ENCODE results near the gene UXS1. TPM values are rescaled to one million over a fixed set of nuclear protein-coding genes. Genes with fewer than 3 reads are reported as not detected.

UXS1 gene
- total RNA-seq, 1 experiment from 2014 or later: 49.1 TPM

DNA sequence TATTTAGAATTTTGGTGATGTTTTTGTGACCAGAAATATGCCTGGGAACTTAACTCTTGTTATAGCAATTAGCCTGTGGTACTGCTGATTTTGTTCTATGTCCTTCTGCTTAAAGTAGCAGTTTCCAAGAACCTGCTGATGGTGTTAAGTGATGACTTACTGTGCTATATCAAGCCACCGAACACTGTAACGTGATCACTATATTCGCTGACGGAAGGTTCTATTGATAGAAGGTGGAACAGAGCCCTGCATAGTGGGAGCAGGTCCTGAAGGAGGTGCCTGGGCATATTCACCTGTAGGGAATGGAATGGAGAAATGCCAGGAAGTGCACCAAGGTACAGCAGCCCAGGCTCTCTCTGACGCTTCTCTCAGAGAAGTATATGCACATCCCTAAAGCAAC lies 76.8 kb downstream of the UXS1 start:
- Histone ChIP-seq H3K79me2 (ENCODE audit: low read length) (no peaks in the 10 kb centered on the region), H3K36me3 (ENCODE audit: low read depth, low read length) (peaks cover 10% of the 10 kb centered on the region), H3K27me3 (ENCODE audit: low read length) (no peaks in the 10 kb centered on the region), H3K27ac (ENCODE audit: low read length) (no peak overlapping the region), H3K4me2 (ENCODE audit: low read length) (no peak overlapping the region), H3K9ac (ENCODE audit: low read length) (no peak overlapping the region), H3K4me1 (ENCODE audit: insufficient read depth, low read length) (peaks cover 21% of the 10 kb centered on the region), H3F3A (ENCODE audit: low read length, unreplicated experiment) (no peaks in the 10 kb centered on the region), H3K4me3 (ENCODE audit: low read length) (no peak overlapping the region), H3K9me3 (ENCODE audit: low read length) (no peaks in the 10 kb centered on the region), H4K20me1 (ENCODE audit: low read length) (no peaks in the 10 kb centered on the region), H3K9me2 (replicated peaks; ENCODE audit: low read length) (no peaks in the 10 kb centered on the region), H2AFZ (ENCODE audit: low read length) (no peak overlapping the region)
- ChIA-PET CTCF (no interaction called here), POLR2A (ENCODE audit: unreplicated experiment) (no interaction called here)
- DNase-seq (no peak), ATAC-seq (no peak)
- no TSS peak for BruUV-seq (replicated peaks)
- intact Hi-C loops (cut with micrococcal nuclease): no loop called here
- no peak for TF ChIP-seq EZH2 (IDR thresholded peaks at IDR 0.05; ENCODE audit: low read length, unreplicated experiment)
- TF ChIP-seq, protein P1, sequence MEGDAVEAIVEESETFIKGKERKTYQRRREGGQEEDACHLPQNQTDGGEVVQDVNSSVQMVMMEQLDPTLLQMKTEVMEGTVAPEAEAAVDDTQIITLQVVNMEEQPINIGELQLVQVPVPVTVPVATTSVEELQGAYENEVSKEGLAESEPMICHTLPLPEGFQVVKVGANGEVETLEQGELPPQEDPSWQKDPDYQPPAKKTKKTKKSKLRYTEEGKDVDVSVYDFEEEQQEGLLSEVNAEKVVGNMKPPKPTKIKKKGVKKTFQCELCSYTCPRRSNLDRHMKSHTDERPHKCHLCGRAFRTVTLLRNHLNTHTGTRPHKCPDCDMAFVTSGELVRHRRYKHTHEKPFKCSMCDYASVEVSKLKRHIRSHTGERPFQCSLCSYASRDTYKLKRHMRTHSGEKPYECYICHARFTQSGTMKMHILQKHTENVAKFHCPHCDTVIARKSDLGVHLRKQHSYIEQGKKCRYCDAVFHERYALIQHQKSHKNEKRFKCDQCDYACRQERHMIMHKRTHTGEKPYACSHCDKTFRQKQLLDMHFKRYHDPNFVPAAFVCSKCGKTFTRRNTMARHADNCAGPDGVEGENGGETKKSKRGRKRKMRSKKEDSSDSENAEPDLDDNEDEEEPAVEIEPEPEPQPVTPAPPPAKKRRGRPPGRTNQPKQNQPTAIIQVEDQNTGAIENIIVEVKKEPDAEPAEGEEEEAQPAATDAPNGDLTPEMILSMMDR (conservative IDR thresholded peaks at IDR 0.05; ENCODE audit: low read depth, low read length): no peak
- TF ChIP-seq EZH2phosphoT487 (IDR thresholded peaks at IDR 0.05; ENCODE audit: borderline replicate concordance, low read length): no peak

DNA sequence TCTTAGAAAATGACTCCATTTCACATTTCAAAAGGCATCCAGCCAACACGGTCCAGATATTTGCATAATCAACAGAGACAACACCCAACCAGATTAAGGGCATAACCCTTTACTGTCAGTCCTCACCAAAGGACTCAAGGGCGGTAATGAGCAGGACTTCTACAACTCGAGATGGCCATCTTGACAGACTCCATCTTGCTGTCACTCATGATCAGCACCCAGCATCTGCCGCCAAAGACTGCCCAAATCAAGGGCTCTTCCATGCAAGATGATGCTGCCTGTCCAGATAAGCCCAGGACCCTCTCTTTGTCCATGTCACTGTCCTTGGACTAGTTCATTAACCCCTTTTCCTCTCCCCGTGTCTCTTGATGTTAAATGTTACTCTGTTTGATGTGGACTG lies 77.9 kb downstream of the UXS1 start:
- CTCF ChIA-PET: no interaction called here
- peaks cover 21% of the 10 kb centered on the region for H3K4me1 ChIP-seq (ENCODE audit: insufficient read depth, low read length)
- no peaks in the 10 kb centered on the region for H3F3A ChIP-seq (ENCODE audit: low read length, unreplicated experiment)
- H3K4me2 ChIP-seq (ENCODE audit: low read length): no peak overlapping the region
- POLR2A ChIA-PET (ENCODE audit: unreplicated experiment): no interaction called here
- DNase-seq (no peak), ATAC-seq (no peak)
- H3K27ac ChIP-seq (ENCODE audit: low read length): no peak overlapping the region
- H3K27me3 ChIP-seq (ENCODE audit: low read length): no peaks in the 10 kb centered on the region
- no peak overlapping the region for H2AFZ ChIP-seq (ENCODE audit: low read length)
- intact Hi-C loops (cut with micrococcal nuclease): no loop called here
- no peaks in the 10 kb centered on the region for H3K9me3 ChIP-seq (ENCODE audit: low read length)
- no peak overlapping the region for H3K9ac ChIP-seq (ENCODE audit: low read length)
- BruUV-seq (replicated peaks): no TSS peak
- peaks cover 2% of the 10 kb centered on the region for H3K36me3 ChIP-seq (ENCODE audit: low read depth, low read length)
- H3K9me2 ChIP-seq (replicated peaks; ENCODE audit: low read length): no peaks in the 10 kb centered on the region
- H3K79me2 ChIP-seq (ENCODE audit: low read length): no peaks in the 10 kb centered on the region
- H3K4me3 ChIP-seq (ENCODE audit: low read length): no peak overlapping the region
- no peaks in the 10 kb centered on the region for H4K20me1 ChIP-seq (ENCODE audit: low read length)
- TF ChIP-seq, protein P1 (conservative IDR thresholded peaks at IDR 0.05; ENCODE audit: low read depth, low read length): no peak
- TF ChIP-seq EZH2phosphoT487 (IDR thresholded peaks at IDR 0.05; ENCODE audit: borderline replicate concordance, low read length): no peak
- TF ChIP-seq EZH2 (IDR thresholded peaks at IDR 0.05; ENCODE audit: low read length, unreplicated experiment): no peak

DNA sequence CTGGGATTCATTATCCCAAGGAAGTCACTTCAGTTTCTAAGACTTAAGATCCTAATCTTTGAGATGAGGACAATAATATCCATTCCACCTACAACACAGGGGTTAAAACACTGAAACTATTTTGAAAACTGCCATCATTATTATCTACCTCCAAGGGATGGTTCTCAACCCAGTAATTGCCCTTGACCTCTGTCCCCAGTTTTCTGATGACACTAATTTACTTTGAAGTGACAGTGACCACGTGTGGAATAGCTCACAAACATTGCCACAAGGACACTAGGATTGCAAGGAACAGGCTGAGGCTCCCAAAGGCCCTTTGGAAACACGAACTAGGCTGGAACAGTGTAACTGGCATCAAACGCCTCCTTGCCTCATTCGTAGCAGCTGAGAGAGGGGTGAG lies 78.4 kb downstream of the UXS1 start:
- TF ChIP-seq EZH2 (IDR thresholded peaks at IDR 0.05; ENCODE audit: low read length, unreplicated experiment) (no peak), EZH2phosphoT487 (IDR thresholded peaks at IDR 0.05; ENCODE audit: borderline replicate concordance, low read length) (no peak)
- TF ChIP-seq, protein P1 (conservative IDR thresholded peaks at IDR 0.05; ENCODE audit: low read depth, low read length): no peak
- Histone ChIP-seq H3K36me3 (ENCODE audit: low read depth, low read length) (no peaks in the 10 kb centered on the region; the same call in 1 of the 2 replicates), H4K20me1 (ENCODE audit: low read length) (no peaks in the 10 kb centered on the region), H3K9ac (ENCODE audit: low read length) (no peak overlapping the region), H3K4me3 (ENCODE audit: low read length) (no peak overlapping the region), H3K9me2 (replicated peaks; ENCODE audit: low read length) (no peaks in the 10 kb centered on the region), H2AFZ (ENCODE audit: low read length) (no peak overlapping the region), H3K79me2 (ENCODE audit: low read length) (no peaks in the 10 kb centered on the region), H3K4me2 (ENCODE audit: low read length) (no peak overlapping the region), H3K27ac (ENCODE audit: low read length) (no peak overlapping the region), H3K4me1 (ENCODE audit: insufficient read depth, low read length) (peaks cover 21% of the 10 kb centered on the region), H3K27me3 (ENCODE audit: low read length) (no peaks in the 10 kb centered on the region), H3F3A (ENCODE audit: low read length, unreplicated experiment) (no peaks in the 10 kb centered on the region), H3K9me3 (ENCODE audit: low read length) (no peaks in the 10 kb centered on the region)
- no TSS peak for BruUV-seq (replicated peaks)
- no peak for ATAC-seq
- ChIA-PET POLR2A (ENCODE audit: unreplicated experiment) (no interaction called here), CTCF (interaction anchor here (0.6 kb wide), 2 partner anchors 54 to 267 kb away, joined by 3 read pairs; no protein-coding TSS in a partner anchor)
- no peak for DNase-seq
- intact Hi-C loops (cut with micrococcal nuclease): no loop called here
